HG03139 (cell line): ENCODE measurements around the gene ANKZF1.
"Not testable (repeated sequence)": the region's sequence is repeated elsewhere in the genome, so short reads cannot be mapped to it uniquely, and the experiment has no call there.

ENCODE experiments used
- ATAC-seq: cut with Tn5 transposase; IDR thresholded peaks from one replicate; pipeline ENCODE4 v1.9.1; 2021; ENCODE audit not compliant: unreplicated experiment

Gene ANKZF1

GRCh38 chr2:219229305-219230058, at the start of gene ANKZF1, which contains the start of gene ATG9A:
TSS of gene ANKZF1 (plus strand) at chr2:219229806. CDS start at chr2:219230258, 452 bp downstream.
TSS of gene ATG9A (minus strand) at chr2:219229636. CDS start at chr2:219228024, 1,612 bp downstream.
- ATAC-seq = peak; percentile 96

GRCh38 chr2:219180961-219181360, 48.6 kb upstream of the ANKZF1 start:
- no peak for ATAC-seq

GRCh38 chr2:219181531-219181930, 48.1 kb upstream of the ANKZF1 start:
- no peak for ATAC-seq

- no peak for ATAC-seq
Measured at GRCh38 chr2:219182331-219183150, 47.1 kb upstream of the ANKZF1 start.

GRCh38 chr2:219183151-219183772, 46.3 kb upstream of the ANKZF1 start:
- no peak for ATAC-seq

GRCh38 chr2:219184121-219184520, 45.5 kb upstream of the ANKZF1 start:
- no peak for ATAC-seq

GRCh38 chr2:219186754-219187456, 42.7 kb upstream of the ANKZF1 start:
- no peak for ATAC-seq

- ATAC-seq = no peak
Measured at GRCh38 chr2:219197388-219197787, 32.2 kb upstream of the ANKZF1 start.

GRCh38 chr2:219198974-219199373, 30.6 kb upstream of the ANKZF1 start:
- no peak for ATAC-seq

GRCh38 chr2:219199470-219200211, 30.0 kb upstream of the ANKZF1 start:
- no peak for ATAC-seq

- ATAC-seq = not testable (repeated sequence)
Measured at GRCh38 chr2:219200502-219201326, 28.9 kb upstream of the ANKZF1 start.

- not testable (repeated sequence) for ATAC-seq
Measured at GRCh38 chr2:219201331-219201730, 28.3 kb upstream of the ANKZF1 start.

- ATAC-seq = no peak
Measured at GRCh38 chr2:219204425-219205164, 25.0 kb upstream of the ANKZF1 start.

- no peak for ATAC-seq
Measured at GRCh38 chr2:219205165-219205538, 24.5 kb upstream of the ANKZF1 start.

- ATAC-seq = no peak
Measured at GRCh38 chr2:219205981-219206327, 23.7 kb upstream of the ANKZF1 start.

GRCh38 chr2:219206328-219207133, 23.1 kb upstream of the ANKZF1 start, which contains the start of gene ZFAND2B:
TSS of gene ZFAND2B (plus strand) at chr2:219206782. CDS start at chr2:219206988, 206 bp downstream.
- peak; percentile 98 for ATAC-seq

GRCh38 chr2:219207134-219207883, 22.3 kb upstream of the ANKZF1 start:
- ATAC-seq = no peak
